GM19324 (cell line): ENCODE results near the gene TULP4.

Experiments used
- ATAC-seq: cut with Tn5 transposase; IDR thresholded peaks from one replicate; pipeline ENCODE4 v1.9.1; 2021; ENCODE audit warnings: mild to moderate bottlenecking, moderate library complexity; ENCODE audit not compliant: unreplicated experiment, low FRiP score

The TULP4 gene

DNA sequence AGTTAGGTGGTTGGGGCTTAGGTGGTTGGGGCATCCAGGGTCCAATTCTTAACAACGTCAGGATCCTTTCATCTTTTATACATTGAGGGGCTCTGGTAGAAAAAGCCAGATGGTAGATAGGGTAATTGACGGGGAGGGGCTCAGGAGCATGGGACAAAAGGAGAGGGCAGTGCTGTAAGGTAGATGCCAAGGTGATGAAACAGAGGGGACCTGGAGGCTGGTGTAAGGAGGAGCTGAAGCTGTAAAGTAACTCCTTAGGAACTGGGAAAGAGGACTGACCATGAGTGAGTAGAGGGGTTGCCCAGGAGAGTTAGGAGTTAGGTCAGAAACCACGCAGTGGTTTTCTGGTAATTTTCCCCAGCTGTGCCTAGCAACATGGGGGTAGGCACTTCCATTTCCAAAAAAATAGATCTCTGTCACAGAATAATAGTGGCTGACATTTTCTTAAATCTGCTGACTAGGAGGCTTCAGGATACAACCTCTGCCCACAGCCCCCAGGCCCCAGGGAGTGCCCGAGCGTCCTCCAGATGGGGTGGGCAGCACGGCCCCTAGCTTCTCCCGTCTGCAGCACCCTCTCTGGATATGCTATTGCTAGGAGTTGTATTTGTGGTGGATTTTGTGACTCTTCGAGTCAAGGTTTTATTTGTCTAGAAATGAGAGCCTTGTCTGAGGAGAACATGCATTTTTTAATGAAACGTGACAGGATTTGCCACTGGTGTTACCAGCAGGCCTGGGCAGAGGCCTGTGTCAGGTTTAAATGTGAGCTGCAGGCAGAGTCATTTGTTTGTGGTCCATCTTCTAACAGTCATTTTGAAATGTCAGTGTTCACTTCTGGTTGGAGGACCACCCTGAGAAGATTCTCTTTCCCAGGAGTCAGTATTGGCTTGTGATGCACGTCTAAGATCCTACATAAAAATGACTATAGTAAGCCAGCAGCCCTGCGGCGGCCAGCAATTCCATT, 44.6 kb downstream of the TULP4 start:
- peak; percentile 25 for ATAC-seq

DNA sequence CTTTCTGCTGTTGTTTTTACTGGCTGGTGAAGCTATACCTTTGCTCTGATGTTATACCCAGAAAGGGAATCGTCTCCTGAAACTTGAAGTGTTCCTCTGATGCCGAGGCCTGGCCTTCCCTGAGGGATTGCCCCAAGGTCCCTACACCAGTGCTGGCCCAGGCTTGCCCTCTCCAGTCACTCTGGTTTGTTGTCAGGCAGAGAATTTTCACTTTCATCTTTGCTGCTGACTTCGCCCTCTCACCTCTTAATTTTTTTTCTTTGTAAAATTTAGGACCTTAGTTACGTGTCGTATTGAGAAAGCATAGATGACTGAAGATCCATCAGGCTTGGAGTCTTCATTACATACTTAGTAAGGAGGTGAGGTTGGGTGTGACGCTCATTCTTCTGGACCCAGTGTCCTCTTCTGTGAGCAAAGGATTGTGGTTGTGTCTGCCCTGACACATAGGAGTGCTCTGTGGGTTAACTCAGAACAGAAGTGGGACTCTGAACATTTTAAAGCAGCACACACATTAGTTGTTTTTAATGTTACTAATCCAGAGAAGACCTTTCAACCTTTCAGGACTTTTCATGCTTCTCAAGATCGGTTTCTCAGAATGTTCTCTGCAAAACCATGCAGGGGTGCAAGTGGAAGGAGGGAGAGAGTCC, 45.4 kb downstream of the TULP4 start:
- peak; percentile 63 for ATAC-seq

DNA sequence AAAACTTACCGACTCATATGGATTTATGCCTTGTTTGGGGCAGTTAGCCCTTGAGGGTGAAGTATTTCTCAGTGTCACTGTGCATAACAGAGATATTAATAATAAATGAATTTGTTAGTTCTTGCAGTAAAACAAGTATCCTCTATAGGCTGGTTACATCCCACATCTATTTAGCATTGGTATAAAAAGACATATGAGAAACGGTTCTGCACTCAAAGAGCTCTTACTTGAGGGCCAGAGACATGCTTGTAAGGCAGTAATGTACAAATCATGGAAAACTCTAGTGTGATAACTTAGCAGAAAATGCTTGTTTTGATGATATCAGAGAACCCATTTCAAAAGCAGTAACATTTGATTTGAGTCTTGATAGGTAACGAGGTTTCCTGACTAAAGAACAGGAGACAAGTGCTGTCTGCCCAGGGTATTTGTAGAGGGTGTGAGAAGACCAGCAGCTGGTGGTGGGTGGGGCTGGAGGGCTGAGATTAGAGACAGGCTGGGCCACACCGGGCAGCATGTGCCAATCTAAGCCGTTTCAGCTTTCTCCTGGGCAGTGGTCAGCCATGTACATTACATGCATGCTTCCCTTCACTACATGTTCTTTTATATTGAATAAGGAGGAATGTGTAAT, 46.3 kb downstream of the TULP4 start:
- ATAC-seq, result no peak

DNA sequence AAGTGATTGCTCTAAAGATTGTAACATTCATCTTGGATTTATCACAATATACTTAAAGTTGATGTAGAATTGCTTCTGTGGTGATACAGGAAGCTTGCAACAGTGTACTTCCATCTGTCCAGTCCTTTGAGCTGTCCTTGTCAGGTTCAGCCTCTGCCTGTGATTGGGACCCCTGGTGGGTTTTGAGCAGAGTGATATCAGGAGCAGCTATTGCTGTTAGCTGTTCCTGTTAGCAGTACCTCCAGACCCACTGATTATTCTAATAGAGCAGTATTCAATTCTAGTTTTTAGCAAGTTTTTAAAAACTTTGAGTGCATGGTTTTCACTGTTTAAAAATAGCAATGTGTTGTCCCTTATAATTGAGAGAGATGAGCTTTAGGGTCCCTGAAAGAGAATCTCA, 48.8 kb downstream of the TULP4 start:
- ATAC-seq, result no peak

DNA sequence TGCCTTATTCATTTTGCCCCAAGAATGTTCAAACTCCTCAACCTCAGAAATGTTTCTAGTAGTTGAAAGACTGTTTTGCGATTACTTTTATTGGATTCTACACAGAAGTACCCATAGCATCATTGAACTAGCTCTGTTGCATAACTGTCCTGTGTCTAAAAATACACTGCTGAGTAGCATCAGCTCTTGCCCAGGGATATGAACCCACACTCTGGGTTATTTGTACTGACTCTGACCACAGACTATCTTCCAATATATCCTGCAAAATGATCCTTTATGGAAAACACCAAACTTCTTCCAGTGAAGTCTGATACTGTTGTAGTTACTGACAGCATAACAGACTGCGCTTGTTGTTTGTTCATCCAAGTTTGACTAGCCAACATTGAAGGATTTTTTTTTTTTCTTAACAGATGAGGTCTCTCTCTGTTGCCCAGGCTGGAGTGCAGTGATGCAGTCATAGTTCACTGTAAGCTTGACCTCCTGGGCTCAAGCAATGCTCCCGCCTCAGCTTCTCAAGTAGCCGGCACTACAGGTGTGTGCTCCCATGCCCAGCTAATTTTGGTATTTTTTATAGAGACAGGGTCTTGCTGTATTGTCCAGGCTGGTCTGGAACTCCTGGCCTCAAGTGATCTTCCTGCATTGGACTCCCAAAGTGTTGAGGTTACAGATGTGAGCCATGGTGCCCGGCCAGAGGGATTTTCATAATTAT, 49.9 kb downstream of the TULP4 start:
- no peak for ATAC-seq

DNA sequence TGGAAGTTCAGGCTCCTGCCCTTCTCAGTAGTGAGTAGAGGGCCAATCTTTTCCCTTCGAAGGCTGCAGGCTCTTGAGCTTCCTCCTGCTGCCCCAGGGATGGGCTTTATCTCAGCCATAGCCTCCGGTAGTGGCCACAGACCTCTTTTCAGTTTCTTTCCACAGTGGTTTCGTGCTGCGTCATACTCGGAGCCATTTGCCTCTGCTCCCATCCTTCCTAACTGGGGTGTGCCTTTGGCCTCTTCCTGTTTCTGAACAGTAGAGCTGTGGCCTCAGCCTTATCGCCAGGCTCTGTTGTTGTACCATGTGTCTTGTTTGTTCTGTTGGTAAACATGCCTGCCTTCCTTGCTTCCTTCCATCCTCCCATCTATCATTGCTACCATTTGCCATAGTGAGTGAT, 54.1 kb downstream of the TULP4 start:
- no peak for ATAC-seq

DNA sequence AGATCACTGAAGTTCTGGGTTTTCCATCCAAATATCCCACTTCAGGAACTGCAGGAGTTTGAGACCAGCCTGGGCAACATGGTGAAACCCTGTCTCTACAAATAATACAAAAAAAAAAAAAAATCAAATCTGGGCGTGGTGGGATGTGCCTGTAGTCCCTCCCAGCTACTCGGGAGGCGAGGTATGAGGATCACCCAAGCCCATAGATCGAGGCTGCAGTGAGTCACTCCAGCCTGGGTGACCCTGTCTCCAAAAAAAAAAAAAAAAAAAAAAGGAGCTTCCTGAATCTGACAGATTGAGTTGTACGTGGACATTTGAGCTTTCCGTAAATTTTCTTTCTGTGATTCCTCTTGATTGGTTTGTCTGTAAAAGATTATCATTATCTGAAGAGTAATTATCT, 55.6 kb downstream of the TULP4 start:
- no peak for ATAC-seq

DNA sequence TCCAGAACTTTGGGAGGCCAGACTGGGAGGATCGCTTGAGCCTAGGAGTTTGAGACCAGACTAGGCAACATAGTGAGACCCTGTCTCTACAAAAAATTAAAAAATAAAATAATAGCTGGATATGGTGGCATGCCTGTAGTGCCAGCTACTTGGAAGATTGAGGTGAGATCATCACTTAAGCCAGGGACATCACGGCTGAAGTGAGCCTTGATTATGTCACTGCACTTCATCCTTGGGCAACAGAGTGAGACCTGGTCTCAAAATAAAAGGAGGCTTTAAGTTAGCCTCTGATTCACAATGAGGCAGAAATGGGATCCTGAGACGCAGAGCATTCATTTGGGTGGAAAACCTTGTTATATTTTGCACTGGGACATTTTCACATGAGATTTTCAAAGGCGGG, 57.0 kb downstream of the TULP4 start:
- ATAC-seq, result no peak

DNA sequence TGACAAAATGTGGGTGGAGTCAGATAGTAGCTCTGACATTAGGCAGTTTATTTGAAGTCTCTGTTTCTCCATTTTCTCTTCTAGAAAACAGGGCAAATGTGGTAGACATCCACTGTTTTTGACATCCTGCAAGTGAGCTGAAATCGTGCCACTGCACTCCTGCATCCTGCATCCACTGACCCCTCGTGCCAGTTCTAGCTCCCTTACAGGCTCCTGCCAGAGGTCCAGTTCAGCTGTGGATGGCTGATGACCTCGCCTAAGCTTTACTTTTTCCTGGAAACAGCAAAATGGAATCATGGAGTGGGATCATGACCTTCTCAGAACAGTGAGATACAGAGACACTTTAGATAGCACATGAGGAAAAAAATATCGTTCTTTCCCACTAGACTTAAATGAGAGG, 58.5 kb downstream of the TULP4 start:
- no peak for ATAC-seq

DNA sequence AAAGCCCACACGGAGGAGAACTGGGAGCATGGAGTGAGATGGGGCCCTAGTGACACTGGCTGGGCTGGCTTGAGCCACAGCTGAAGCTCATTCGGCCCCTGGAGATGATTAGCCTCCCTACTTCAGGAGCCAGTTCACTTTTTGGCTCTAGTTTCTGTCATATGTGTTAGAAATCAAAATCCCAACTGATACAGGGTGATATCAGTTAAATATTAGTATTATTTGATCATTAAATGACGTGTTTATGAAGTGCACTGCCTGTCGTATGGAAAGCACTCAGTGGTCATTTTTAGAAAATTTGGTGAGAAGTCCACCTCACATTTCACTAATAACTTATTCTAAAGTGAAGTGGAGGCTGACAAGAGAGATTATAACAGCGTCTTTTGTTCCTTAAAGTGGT, 59.0 kb downstream of the TULP4 start:
- no peak for ATAC-seq

DNA sequence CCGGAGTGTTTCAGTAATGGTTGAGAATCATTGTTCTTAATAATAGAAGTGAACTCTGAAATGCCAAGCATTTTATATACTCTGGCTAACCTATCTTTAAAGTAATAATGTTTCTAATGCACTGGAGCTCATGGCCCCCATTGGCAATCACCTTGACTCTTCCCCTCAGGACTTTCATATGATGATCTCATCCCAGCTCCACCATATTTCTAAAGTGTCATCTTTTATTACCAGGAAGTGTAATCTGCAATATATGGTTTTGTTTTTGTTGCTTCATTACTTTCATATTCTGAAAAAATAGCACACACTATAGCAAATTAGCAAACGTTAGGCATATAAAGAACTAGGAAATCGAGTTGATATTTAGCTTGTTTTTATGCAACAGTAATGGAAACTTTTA, 60.3 kb downstream of the TULP4 start:
- ATAC-seq, result no peak

DNA sequence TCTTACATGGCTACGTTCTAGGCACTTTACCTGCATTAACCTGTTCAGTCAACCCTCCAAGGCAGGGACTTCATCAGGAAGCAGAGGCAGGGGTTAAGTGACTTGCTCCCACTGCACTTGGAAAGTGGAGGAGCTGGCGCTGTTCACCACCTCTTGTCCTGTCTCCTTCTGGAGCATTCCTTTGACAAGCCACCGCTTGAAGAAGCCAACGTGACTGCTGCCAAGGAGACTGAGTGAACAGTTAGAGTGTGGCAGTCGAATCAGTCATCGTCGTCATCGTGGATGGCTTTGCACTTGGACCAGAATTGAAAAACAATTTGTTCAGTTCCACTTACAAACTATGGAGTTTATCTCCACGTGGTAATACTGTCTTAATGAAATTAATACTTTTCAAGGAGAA, 60.9 kb downstream of the TULP4 start:
- no peak for ATAC-seq

DNA sequence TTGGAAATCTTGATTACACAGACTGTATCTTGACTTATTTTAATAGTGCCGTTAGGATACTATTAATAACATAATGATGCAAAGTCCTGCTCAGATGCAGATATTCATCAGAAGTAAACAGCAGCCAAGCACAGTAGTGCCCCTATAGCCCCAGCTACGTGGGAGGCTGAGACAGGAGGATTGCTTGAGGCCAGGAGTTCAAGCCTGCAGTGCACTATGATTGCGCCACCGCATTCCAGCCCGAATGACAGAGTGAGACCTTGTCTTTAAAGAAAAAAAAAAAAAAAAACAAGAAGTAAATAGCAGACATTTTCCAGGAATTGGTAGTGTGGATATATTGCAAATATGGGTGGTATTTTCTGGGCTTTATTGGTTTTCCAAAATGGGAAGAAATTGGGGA, 61.8 kb downstream of the TULP4 start:
- no peak for ATAC-seq

DNA sequence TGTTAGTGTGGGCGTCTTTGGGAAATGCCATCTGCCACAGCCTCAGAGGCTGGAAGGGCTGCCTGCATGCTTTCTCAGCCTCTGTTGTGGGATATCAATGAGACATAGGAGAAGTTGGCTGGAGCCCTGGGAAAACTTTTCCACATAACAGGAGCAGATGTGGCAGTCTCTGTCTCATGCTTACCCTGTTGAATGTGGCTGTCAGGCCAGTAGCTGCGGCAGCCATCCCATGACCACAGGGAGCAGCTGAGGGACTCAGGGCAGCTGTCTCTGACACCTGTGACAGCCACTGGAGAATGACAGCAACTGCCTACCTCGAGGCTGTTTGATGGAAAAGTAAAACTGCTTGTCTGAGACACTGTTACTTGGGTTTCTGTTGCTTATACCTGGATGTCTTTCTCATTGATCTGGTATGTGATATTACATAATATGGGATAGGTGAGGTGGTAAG, 64.4 kb downstream of the TULP4 start:
- no peak for ATAC-seq

DNA sequence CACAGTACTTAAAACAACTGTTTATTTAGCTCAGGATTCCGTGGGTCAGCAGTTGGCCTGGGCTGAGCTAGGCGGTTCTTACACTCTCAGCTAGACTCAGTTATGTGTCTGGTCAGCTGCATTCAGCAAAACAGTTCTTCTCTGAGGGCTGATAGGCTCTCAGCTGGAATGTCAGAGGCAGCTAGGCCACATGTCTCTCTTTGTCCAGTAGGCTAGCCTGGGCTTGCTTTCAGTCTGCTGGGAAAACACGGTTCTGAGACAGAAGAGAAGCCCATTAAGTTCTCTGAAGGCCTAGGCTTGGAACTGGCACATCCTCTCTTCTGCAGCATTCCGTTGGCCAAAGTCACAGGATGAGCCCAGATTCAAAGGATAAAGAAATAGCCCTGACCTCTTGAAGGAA, 65.6 kb downstream of the TULP4 start:
- ATAC-seq, result no peak

DNA sequence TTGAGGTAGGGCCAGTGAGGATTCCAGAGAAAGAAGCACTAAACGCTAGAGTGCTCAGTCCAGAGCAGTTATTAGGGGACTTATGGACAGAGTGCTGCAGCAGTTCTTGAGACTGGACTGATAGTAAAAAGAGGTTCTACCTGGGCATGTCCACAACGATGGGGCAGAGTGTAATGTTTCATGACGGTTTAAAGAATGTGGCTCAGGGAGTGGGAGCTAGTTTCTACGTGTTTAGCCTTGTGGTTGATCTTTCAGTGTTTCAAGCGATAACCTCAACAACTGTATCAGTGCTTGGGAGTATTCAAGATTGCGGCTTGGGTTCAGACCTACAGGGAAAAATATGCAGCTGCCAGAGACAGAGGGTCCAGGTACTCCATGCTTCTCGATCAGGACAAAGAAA, 67.1 kb downstream of the TULP4 start:
- ATAC-seq, result no peak

DNA sequence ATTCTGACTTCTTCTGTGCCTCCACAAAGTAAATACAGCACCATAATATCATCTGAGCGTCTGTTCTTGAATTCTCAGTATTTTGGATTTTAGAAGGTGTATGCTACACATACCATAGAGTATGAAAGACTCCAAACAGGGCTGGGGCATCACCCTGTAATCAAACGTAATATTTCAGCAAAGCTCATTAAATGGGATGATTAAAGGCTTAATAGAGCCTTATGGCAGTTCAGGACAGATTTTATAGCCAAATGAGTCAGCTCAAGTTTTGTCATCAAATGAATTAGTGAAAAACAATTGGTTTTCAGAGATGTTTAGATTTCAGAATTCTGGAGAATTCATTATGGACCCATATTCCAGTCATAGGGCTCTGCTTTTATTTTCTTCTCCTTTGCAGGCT, 68.9 kb downstream of the TULP4 start:
- ATAC-seq, result no peak

DNA sequence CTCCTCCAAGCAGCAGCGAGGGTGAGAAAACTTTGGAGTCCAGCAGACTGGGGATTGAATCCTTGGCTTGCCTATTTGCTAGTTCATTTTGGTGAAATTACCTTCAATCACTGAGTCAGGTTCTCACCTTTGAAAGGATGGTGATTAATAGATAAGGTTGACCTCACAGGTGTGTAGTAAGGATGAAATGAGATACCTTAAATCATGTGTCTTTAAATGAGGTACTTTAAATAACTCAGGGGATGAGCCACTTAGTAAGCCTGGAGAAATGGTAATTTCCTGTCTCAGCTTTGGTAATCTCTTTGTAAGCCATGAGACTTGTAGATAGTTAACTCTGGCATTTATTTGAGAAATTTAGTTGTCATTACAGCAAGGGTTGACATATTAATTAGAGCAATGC, 70.2 kb downstream of the TULP4 start:
- ATAC-seq, result no peak

DNA sequence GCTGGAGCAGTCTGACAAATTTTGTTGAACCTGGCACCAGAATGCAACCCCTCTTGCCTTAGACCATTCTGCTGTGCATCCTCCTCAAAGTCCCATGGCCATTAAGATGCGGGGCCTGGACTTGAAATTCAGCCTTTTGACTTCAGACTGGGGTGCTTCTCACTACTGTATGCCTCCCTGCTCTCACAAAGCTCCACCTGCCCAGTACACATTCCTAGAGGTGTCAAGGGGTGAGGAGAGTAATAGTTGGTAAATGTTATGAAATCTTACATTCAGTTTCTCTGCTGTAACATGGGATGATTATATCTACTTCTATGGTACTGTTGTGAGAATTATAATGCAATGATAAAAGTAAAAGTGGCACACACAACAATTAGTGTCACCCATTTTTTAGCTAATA, 70.8 kb downstream of the TULP4 start:
- no peak for ATAC-seq

DNA sequence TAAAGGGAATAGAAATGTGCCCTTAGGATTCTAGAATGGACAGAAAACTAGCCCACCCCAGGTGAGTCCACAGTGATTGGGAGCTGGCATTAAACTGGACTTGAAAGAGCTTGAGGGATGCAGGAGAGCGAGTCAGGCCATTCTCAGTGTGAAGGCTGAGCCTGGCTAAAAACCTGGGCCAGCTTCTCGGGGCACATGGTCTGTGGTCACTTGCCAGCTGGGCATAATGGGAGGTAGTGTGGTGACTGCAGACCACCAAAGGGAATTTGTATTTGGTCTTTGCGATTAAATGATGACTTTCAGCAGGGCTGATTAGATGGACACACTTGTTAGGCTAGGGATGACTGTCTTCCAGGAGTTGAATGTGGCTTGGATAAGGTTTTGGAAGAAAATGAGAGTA, 71.3 kb downstream of the TULP4 start:
- no peak for ATAC-seq

DNA sequence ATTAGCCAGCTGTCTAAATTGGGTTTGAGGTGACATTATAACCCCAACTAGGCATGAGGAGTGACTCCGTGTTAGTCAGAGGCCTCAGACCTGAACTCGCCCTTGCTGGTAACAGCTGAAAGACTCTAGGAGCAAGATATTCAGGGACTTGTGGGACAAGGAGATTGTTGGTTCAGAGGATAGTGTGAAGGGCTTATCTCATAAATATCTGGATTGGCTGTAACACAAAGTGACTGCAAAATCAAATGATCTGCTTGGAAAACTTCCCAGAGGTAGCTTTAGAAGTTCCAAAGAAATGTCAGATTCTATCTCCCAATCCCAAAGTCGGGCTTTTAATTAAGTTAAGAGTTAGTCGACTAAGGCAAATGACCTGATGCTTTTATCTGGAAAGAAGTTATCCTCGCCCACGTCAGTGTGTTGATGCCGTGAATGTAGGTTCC, 72.4 kb downstream of the TULP4 start:
- ATAC-seq, result no peak
